A549 (cell line): ENCODE results near the gene SLC16A6. TPM values are rescaled to one million over a fixed set of nuclear protein-coding genes. Genes with fewer than 3 reads are reported as not detected.
"Not testable (repeated sequence)": the region's sequence is repeated elsewhere in the genome, so short reads cannot be mapped to it uniquely, and the experiment has no call there.

Source experiments
- ATAC-seq, 2 experiments: fragments of 200-7000 bp in 1 of 2; fragments of >200 bp in 1 of 2; cut with Nextera tagmentation in 1 of 2; cut with Tn5 transposase in 1 of 2; 3 replicates each; pipeline versions ENCODE4 v1.8.0 to v1.9.1; 2018 to 2020; ENCODE audit warnings: mild to moderate bottlenecking in 1 of 2, moderate library complexity in 1 of 2
- CTCF ChIA-PET: fragments of 300-600 bp; sonication (Branson Sonifier 250); formaldehyde crosslinking; extraction: SDS; loops from one replicate; lab custom pipeline; 2021; ENCODE audit warnings: antibody characterized with exemption, inconsistent platforms; lab: Yijun Ruan, JAX
- POLR2A ChIA-PET: fragments of 350-600 bp; formaldehyde crosslinking; extraction: SDS; loops from one replicate; lab custom pipeline; 2021; ENCODE audit warnings: antibody characterized with exemption, inconsistent platforms; lab: Yijun Ruan, JAX
- DNase-seq, 2 experiments: peaks; one replicate each; pipeline versions ENCODE4 v3.0.0 to v3.0.0-alpha.2; 2011 to 2016; ENCODE audit warnings: low read depth in 1 of 2, low spot score in 1 of 2
- FAIRE-seq: peaks from 2 replicates; lab custom pipeline; 2011; peaks lifted over from hg19 to GRCh38; lab: Jason Lieb, UNC
- H3K27ac ChIP-seq, 2 experiments: fragments of >200 bp; sonication (Bioruptor Twin); formaldehyde crosslinking; 3 replicates each; pipeline ENCODE4 v1.5.1; 2016 to 2017
- H3K4me1 ChIP-seq: fragments of >200 bp; sonication (Bioruptor Twin); formaldehyde crosslinking; 3 replicates; pipeline ENCODE4 v1.6.1; 2016
- H3K4me2 ChIP-seq: fragments of >200 bp; sonication (Bioruptor Twin); formaldehyde crosslinking; 3 replicates; pipeline ENCODE4 v1.6.1; 2016
- H3K4me3 ChIP-seq: fragments of >200 bp; sonication (Bioruptor Twin); formaldehyde crosslinking; 3 replicates; pipeline ENCODE4 v1.5.1; 2016
- H3K9me3 ChIP-seq: fragments of >200 bp; sonication (Bioruptor Twin); formaldehyde crosslinking; 3 replicates; pipeline ENCODE4 v1.6.1; 2016
- ATOH8 ChIP-seq: fragments of 250-450 bp; sonication (Bioruptor Pico); IDR thresholded peaks from 2 replicates; pipeline ENCODE4 v1.5.0; 2020; ENCODE audit warnings: low read depth, mild to moderate bottlenecking, moderate library complexity
- E2F6 ChIP-seq: IDR thresholded peaks from 2 replicates; pipeline ENCODE4 v1.6.1; 2012; ENCODE audit warnings: low read depth, borderline replicate concordance
- FOXS1 ChIP-seq: fragments of 250-450 bp; sonication (Bioruptor Pico); IDR thresholded peaks from 2 replicates; pipeline ENCODE4 v1.5.0; 2020; ENCODE audit warnings: mild to moderate bottlenecking, moderate library complexity
- HDAC2 ChIP-seq: fragments of 200-600 bp; sonication (generic); IDR thresholded peaks from 2 replicates; pipeline ENCODE4 v1.6.1; 2016
- HMGXB4 ChIP-seq: fragments of 250-450 bp; sonication (Bioruptor Pico); IDR thresholded peaks from 2 replicates; pipeline ENCODE4 v1.5.0; 2021; ENCODE audit warnings: mild to moderate bottlenecking, moderate library complexity, borderline replicate concordance
- JUNB ChIP-seq: fragments of >200 bp; sonication (Bioruptor Twin); formaldehyde crosslinking; IDR thresholded peaks from 2 replicates; pipeline ENCODE4 v1.6.1; 2016
- MYC ChIP-seq: IDR thresholded peaks from 2 replicates; pipeline ENCODE4 v1.6.1; 2012; ENCODE audit warnings: mild to moderate bottlenecking, inconsistent platforms, low read length, improper control_type of control experiment, borderline replicate concordance
- NPAS2 ChIP-seq: fragments of 250-450 bp; sonication (Bioruptor Pico); IDR thresholded peaks from 2 replicates; pipeline ENCODE4 v1.8.0; 2022; ENCODE audit warnings: mild to moderate bottlenecking, moderate library complexity, borderline replicate concordance
- PBX3 ChIP-seq: IDR thresholded peaks from 2 replicates; pipeline ENCODE4 v1.6.1; 2012
- TFCP2L1 ChIP-seq: fragments of 250-450 bp; sonication (Bioruptor Pico); IDR thresholded peaks from 2 replicates; pipeline ENCODE4 v1.5.0; 2021; ENCODE audit warnings: mild to moderate bottlenecking
- ZNF302 ChIP-seq: fragments of 250-450 bp; sonication (Bioruptor Pico); IDR thresholded peaks from 2 replicates; pipeline ENCODE4 v1.9.0; 2021; ENCODE audit warnings: inconsistent platforms, mild to moderate bottlenecking, moderate library complexity
- WGBS: methylation state at CpG from one replicate; pipeline ENCODE4 v1.1.6; 2017; ENCODE audit errors: missing lambda C conversion rate; 5-methylcytosine and 5-hydroxymethylcytosine counted together
- polyA plus RNA-seq, 4 experiments: library from polyadenylated mRNA; depleted of rRNA in 3 of 4; stranded (reverse); fragments of >200 nt; fragmentation: RNase III in 1 of 4; extraction: RNeasy Plus Mini Kit Qiagen cat#74134 plus additional on column Dnase treatment in 1 of 4; gene quantifications; 2 replicates in 3 of 4; 3 replicates in 1 of 4; pipeline ENCODE4 v1.2.3, GENCODE V29; 2011 to 2017

The SLC16A6 gene
- polyA plus RNA-seq, 2 of the 4 experiments (the other 2 are of a cell fraction): 0.17 to 0.52 TPM

GRCh38 chr17:68288375-68288774 lies 2.6 kb downstream of the SLC16A6 start:
- no peaks in the 10 kb centered on the region for H3K9me3 ChIP-seq
- ATAC-seq: no peak
- H3K27ac ChIP-seq: no peak overlapping the region
- CTCF ChIA-PET: interaction anchor here (1.1 to 1.3 kb wide), 3 partner anchors 25 to 143 kb away, joined by 3 to 5 read pairs (median 4); no protein-coding TSS in a partner anchor
- WGBS: 81% methylated on average over 5 of the region's 5 CpGs
- TF ChIP-seq TFCP2L1 (CRISPR knock-in tag) (no peak), HMGXB4 (no peak), ZNF302 (no peak), JUNB (no peak), PBX3 (no peak)
- no peak overlapping the region for H3K4me3 ChIP-seq
- POLR2A ChIA-PET: no interaction called here
- DNase-seq: no peak
- FAIRE-seq: no peak
- no peak overlapping the region for H3K4me2 ChIP-seq
- peaks cover 9% of the 10 kb centered on the region; the same call in 2 of the 3 replicates for H3K4me1 ChIP-seq

GRCh38 chr17:68281965-68282364 lies 9.0 kb downstream of the SLC16A6 start:
- WGBS: 56% methylated on average over 4 of the region's 6 CpGs
- CTCF ChIA-PET: interaction anchor here (1.2 to 1.5 kb wide), 2 partner anchors 117 to 154 kb away, joined by 3 to 4 read pairs; no protein-coding TSS in a partner anchor
- H3K4me2 ChIP-seq, H3K4me1 ChIP-seq, H3K4me3 ChIP-seq, POLR2A ChIA-PET, FAIRE-seq, H3K27ac ChIP-seq, ATAC-seq, DNase-seq: not testable (repeated sequence)
- H3K9me3 ChIP-seq: peaks cover 19% of the 10 kb centered on the region

GRCh38 chr17:68277807-68278206 lies 13.1 kb downstream of the SLC16A6 start:
- H3K9me3 ChIP-seq: peaks cover 21% of the 10 kb centered on the region
- H3K4me2 ChIP-seq: no peak overlapping the region
- no peak overlapping the region for H3K4me3 ChIP-seq
- DNase-seq: peak in 1 of 2 experiments; percentile 34
- no peak overlapping the region for H3K27ac ChIP-seq
- TF ChIP-seq E2F6 (no peak), FOXS1 (CRISPR knock-in tag) (no peak), HDAC2 (no peak), NPAS2 (CRISPR knock-in tag) (no peak), PBX3 (no peak), MYC (no peak), ATOH8 (CRISPR knock-in tag) (no peak)
- TF ChIP-seq, all 56 proteins: peak for 0
- ChIA-PET CTCF (interaction anchor here (1.5 to 3.6 kb wide), 2 partner anchors 14 to 121 kb away, joined by 7 to 16 read pairs; no protein-coding TSS in a partner anchor), POLR2A (no interaction called here)
- 83% methylated on average over 5 of the region's 5 CpGs for WGBS
- H3K4me1 ChIP-seq: no peaks in the 10 kb centered on the region
- no peak for FAIRE-seq
- no peak for ATAC-seq

GRCh38 chr17:68276339-68276738 lies 14.6 kb downstream of the SLC16A6 start:
- POLR2A ChIA-PET, ATAC-seq, DNase-seq, H3K4me1 ChIP-seq, H3K27ac ChIP-seq, H3K4me3 ChIP-seq, H3K4me2 ChIP-seq, FAIRE-seq: not testable (repeated sequence)
- CTCF ChIA-PET: interaction anchor here (0.6 to 3.2 kb wide), 4 partner anchors 14 to 809 kb away, joined by 3 to 19 read pairs (median 7); no protein-coding TSS in a partner anchor
- peaks cover 21% of the 10 kb centered on the region for H3K9me3 ChIP-seq
- 45% methylated on average over 3 of the region's 3 CpGs for WGBS
